ENCODE measurements around the gene LACTB.

- TF ChIP-seq POU6F1 (CRISPR knock-in tag; IDR thresholded peaks at IDR 0.05; ENCODE audit: borderline replicate concordance, low read depth) (no peak), ARNTL (CRISPR knock-in tag; IDR thresholded peaks at IDR 0.05; ENCODE audit: borderline replicate concordance, low read depth) (no peak), CREB5 (CRISPR knock-in tag; IDR thresholded peaks at IDR 0.05; ENCODE audit: low read depth) (0 out of 2 replicates have a peak, but pooled peaks have one; percentile 12), BACH2 (CRISPR knock-in tag; IDR thresholded peaks at IDR 0.05; ENCODE audit: borderline replicate concordance) (no peak), ZNF70 (CRISPR knock-in tag; IDR thresholded peaks at IDR 0.05) (no peak), PPARA (CRISPR knock-in tag; IDR thresholded peaks at IDR 0.05; ENCODE audit: borderline replicate concordance) (no peak), ZNF8 (CRISPR knock-in tag; IDR thresholded peaks at IDR 0.05) (no peak), ZNF565 (CRISPR knock-in tag; conservative IDR thresholded peaks at IDR 0.05; ENCODE audit: low read depth) (no peak)
Observed at GRCh38 chr15:63072023-63072650, 49.5 kb upstream of the LACTB start.

Measured in SK-N-SH treated with all-trans-retinoic acid at 6 μM for 48 hours (cell line).